Embryonic facial prominence (tissue), 1 donor: ENCODE results near the gene SLC22A23.

Experiments used
- DNase-seq: peaks from one replicate; pipeline ENCODE4 v3.0.0-alpha.2; 2016; ENCODE audit errors: extremely low spot score

Gene SLC22A23

DNA sequence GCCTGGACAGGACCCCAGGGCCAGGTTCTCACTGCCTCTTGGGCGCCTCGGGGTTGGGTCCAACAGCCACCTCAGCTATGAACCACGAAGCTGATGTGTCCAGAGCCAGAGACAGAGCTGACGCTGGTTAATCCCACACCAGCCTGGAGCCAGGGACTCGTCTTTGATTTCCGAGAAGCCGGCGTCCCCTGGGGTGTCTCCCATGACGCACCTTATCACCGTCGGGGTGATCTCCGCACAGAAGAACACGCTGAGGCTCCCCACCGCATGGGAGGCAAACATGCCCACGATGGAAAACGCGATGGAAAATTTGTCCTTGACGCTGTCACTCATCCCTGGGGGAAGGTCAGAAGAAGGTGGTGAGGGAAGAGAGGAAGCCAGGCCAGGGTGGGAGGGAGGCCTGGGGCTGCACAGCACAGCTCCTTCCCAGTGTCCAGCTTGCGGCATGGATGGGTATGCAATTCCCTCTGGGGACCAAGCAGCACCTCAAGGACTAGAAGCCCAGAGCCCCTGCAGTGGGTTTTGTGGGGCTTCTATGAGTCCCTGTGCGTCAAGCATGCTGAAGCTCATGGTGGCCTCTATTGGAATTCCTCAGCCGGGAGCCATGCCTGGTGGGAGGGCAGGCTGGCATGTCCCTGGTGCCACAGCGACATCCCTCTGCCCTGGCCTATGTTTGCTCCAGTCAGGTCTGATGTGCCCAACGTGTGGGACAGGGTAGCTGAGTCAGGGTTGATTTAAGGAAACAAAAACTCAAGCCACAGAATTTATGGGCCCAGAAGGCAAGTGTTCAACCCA lies 173.0 kb downstream of the SLC22A23 start:
- DNase-seq: no peak

DNA sequence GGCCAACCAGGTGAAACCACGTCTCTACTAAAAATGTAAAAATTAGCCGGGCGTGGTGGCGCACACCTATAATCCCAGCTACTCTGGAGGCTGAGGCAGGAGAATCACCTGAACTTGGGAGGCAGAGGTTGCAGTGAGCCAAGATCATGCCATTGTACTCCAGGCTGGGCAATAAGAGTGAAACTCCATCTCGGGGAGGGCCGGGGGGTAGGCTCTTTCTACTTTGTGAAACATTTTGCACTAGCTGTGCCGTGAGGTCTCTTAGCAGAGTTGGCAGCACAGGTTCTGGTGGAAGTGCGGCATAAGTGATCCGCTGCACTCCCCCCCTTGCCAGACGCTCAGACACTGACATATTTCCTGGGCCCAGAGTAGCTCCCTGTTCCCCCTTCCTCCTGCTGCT lies 173.6 kb downstream of the SLC22A23 start:
- DNase-seq: no peak

DNA sequence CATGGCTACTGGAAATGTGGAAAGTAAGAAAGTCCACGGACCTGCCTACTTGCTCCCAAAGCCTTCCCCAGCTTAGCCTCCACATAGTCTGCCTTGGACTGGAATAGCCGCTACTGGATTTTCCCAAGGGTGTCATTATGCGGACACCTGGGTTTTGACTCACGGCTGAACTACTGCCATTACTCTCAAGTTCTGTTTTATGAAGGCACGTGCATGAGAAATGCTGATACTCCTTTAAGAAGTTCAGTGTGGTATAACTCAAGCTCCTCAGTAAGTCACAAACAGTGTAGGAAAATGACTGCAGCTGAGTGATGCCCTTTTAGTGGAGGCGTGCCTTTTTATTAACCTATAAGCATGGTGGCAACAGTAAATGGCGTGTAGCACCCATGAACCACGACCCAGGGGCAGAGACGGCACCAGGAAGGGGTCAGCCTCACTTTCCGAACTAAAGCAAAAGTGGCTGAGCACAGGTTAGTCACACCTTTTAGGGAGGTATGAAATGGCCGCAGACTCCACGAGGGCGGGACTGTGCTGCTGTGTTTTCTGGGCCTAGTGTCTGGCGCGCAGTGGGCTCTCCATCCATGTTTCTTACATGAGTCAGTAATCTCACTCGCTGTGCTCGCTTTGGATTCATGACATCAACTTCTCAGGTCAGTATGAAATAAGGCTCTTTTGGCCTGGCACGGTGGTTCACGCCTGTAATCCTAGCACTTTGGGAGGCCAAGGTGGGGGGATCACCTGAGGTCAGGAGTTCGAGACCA lies 174.2 kb downstream of the SLC22A23 start:
- no peak for DNase-seq

DNA sequence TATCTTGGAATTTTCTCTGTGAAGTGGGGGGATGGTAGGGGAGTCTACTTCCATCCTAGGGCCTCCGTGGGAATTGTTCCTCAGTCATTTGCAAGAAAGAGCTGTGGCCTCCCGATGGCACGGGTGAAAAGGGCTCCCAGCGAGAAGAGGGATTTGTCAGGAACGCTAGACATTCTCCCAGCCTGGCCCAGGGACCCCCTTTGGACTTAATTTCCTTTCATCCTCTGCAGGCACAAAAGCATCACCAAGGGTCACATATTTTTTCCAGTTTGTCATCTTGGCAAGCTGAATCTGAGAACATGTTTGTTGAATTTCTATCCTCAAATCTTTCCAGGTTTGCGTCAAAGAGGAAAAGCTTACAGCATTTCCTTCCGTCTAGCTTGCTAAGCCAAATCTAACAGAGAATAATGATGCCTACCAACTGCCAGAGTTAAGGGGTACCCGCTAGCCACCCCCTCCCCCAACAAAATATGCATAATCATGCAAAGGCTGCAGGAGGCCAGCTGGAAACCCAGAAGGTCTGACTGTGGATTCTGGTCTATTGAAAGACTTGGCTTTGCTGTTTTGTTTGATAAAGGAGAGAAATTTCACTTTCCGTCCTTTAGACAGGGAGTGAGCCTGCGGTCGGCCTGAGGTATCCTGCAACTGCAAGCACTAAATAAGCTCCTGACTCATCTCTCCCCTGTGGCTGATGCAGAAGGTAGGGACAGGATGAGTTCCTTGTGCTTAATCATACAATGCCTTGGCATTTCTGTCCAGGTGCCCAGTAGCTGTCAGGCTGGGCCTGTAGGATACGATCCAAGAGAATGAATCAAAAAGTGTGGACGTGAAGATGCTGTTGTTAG lies 175.0 kb downstream of the SLC22A23 start:
- DNase-seq: peak; percentile 22

DNA sequence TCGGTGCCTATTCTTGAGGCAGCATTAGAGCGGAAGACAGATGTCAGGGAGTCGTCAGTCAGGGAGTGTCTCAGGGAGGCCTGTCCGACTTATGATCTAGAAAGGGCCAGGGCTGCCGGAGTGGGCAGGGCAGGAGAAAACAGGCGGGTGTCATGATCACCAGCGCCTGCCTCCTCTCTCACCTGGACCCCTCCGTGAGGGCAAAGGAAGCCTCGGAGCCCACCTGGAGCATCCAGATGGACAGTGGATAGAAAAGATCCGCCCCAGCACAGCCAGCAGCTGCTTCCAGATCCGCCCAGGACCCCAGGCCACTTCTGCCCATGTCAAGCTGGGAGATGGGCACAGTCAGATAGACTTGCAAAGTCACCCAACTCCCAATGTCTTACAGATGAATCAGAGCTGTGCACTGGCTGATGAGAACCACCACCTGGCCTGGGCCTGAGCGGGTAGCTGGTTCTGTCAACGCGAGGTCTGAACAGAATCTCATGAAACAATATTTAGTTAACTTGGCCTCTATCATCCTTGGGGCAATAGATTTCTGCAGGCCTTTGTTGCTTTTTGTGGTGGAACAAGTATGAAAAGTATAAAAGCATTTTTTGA lies 175.9 kb downstream of the SLC22A23 start:
- no peak for DNase-seq

DNA sequence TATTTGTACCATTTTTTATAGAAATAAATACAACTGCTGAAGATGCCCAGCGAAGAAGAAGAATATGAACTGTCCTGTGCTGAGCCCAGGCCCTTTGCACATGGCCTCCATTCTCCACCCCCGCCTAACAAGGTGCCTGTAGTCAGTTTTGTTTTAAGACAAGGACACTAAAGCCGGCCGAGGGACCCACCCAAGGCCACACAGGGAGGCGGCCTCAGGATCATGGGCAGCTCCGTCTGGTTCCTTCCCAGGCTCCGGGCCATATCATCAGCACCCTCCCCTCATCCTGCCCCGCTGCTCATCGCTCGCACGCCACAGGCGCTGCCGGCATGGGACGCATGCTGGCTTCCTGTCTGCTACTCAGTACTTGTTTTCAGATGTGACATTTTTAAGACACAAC lies 176.8 kb downstream of the SLC22A23 start:
- no peak for DNase-seq

DNA sequence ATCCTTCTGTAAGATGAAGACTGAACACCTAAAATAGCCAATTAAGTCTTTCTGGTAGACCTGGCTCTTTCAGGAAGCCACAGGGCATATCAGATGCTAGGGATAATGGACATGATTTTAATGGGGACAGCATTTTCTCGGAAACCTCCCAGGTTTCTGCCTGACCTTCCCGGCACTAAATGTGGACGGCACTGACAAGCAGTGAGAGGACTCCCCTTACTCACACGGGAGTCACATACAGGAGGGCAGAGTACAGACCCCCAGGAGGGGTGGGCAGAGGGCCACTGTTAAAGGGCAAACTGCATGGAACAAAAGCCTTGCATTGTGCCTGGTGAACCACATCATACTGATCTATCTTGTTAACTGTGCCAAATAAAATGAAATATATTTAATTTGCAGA lies 178.2 kb downstream of the SLC22A23 start:
- DNase-seq: no peak

DNA sequence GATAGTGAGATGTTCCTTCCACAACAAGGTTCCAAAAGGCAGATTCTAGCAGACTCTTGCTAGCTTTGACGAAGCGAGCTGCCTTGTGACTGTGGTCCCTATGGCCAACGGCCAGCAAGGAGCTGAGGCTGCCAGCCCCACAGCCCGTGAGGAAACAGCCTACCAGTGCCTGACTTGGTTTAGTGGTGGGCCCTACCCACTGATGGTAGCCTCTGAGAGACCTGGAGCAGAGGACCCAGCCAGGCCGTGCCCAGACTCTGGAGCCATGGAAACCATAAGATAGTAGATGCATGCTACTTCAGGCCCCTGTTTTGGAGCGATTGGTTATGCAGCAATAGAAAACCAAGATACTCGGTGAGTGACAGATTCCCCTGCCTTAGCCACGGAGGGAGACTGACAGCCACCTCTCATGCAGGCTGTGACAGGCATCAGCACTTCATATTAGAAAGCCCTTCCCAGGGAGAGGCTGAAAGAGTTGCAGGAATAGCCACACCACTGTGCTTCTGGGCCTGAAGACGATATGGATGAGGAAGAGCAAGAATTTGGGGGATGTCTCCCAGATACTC lies 178.9 kb downstream of the SLC22A23 start:
- no peak for DNase-seq

DNA sequence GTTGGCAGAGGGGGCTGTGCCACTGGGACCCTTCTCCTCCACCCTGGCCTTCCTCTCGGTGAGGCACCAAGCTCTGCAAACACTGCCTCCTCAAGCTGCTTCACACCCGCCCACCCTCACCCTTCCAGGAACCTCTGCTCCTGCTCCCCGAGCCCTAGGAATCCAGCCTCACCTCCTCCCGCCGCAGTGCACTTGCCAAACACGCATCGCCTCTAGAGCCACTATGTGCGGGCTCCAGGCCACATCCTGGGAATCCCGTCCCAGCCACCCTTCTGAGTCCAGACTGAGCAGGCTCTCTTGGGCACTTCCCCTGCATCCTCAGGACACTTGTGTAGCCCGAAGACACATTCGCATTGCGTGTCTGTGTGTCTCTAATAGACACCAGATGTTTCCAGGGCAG lies 179.6 kb downstream of the SLC22A23 start:
- DNase-seq: no peak

DNA sequence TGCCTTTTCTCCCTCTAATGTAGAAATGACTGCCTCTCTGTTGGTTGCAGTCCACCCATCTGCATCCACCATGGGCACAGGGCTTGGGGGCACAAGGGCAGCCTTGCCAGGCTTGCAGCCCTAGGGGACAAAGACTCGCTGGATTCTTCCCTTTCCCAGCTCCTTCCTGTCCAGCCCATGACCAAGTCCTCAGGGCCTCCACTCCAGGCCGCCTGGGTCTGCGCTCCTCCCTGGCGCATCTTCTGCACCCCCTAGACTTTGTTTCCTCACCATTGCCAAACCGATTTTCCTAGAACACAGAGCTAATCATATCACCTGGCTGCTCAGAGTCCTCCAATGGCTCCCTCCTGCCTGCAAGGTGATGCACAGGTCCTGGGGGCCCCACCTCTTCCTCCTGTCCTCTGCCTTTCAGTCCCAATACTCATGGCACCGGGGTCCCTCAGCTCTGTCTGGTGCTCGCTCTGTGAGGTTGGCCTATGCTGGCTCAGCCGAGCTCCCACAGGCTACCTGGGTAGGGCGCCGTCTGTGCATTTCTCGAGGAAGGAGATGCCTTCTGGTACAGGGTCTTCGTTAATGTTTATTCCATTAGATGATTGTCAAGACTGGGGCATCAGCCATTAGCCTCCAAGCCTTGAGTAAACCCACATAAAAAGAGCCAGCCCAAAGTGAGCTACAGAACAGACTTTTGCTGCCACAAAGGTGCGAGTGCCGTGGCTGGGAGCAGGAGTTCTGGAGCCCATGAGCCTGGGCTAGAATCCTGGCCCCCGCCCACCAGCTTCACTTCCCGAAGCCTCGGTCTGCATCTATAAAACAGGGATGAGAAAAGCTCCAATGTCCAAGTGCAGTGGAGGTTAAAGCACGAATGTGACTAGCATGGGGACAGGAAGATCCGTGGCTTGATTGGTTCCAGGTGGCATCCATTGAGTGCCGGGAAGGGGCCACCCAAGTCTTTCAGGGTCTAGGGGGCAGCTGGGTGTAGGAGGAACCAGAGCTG lies 180.4 kb downstream of the SLC22A23 start:
- DNase-seq: no peak

DNA sequence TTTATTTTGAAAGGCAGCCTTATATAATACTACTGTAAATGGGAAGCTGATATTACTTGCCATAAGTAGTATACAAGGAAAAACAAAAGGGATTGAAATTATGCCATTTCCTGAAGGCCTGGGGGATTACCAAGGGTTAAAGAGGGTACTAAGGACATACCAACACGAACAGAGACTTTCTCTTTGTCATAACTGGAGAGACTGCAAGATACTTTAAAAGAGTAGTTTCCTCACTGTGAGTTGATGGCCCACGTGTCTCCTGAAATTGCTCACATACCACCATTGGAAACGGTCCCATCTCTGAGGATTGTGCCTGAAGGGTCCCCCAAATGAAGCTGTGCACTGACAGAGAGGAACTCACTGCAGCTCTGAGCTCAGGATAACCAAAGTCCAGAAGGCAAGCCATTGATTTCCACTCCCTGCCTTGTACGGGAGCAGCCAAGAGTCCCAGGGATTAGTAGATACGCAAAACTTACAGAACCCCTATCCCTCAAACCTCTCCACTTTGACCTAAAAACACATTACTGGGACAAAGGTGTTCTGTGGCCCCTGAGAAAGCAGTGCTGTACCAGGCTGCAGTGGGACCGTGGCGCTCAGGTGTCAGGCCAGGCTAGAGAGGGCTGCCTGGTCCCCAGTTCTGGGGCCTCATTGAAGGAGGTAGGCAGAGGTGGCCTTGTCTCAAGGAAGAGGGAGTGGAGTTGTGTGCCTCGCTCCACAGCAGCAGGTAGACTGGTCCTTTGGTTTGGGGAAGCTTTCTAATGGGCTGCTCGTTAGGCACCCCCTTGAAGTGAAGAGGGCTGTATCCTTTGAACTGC lies 182.9 kb downstream of the SLC22A23 start:
- DNase-seq: no peak

DNA sequence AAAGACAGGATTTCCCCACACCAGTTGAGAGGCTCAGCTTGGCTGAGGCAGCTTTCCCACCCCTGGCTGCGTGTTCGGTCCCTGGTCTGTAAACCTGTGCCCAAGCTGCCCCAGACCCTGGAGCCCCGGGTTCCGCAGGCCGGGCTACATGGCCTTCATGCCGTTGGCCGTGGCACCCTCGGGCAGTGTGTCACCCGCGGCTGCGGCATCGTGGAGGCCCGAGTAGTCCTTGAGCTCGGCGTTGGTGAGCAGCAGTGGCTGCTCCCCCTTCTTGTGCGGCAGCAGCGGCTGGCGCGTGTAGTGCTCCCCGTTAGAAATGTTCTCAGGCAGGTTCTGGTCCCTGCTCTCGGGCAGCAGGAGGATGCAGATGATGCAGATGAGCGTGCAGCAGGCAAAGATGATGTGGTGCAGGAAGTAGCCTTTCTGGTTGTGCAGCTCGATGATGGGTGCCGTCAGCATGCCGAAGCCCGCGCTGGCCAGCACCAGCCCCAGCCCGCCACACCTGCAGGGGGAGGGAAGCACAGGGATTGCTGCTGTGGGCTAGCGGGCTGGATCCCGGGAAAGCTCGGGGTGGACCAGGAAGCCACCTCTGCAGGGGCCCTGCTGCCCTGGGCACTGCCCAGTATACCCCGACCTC lies 183.8 kb downstream of the SLC22A23 start:
- DNase-seq: no peak

DNA sequence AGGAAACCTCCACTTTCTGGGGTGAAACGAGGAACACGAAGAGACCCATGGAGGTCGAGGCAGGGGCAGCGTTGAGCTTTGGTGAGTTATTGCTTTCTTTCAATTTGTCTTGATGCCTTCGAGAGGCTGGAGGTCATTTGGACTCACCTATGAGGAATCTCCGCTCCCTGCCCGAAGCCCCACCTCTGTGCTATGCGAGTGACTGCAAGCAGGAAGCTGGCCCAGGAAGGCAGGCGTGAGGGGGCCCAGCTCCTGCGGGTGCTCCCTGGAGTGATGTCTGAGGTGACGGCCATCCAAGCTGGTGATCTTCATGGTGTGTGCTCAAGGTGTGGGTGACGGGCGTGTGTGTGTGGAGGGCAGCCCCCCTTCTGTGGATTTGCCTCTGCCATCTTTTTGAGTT lies 185.1 kb downstream of the SLC22A23 start:
- DNase-seq: no peak

DNA sequence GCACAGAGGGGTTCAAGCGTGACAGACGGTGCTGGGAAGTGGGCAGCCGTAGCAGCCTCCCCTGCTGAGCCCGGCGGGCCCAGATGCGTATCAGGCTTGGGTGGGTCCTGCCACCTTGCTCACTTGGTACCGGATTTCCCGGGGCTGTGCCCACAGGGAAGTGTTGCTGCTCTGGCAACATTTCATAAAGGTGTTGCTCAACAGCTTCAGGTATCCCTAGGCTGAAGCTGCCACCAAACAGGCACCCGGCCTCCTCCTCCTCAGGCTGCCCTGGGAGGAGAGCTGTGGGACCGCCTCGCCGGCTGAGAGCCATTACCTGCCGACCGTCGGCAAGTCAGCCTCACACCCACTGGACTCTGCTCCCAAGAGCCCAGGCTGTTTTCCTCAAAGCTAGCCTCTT lies 186.6 kb downstream of the SLC22A23 start:
- no peak for DNase-seq

DNA sequence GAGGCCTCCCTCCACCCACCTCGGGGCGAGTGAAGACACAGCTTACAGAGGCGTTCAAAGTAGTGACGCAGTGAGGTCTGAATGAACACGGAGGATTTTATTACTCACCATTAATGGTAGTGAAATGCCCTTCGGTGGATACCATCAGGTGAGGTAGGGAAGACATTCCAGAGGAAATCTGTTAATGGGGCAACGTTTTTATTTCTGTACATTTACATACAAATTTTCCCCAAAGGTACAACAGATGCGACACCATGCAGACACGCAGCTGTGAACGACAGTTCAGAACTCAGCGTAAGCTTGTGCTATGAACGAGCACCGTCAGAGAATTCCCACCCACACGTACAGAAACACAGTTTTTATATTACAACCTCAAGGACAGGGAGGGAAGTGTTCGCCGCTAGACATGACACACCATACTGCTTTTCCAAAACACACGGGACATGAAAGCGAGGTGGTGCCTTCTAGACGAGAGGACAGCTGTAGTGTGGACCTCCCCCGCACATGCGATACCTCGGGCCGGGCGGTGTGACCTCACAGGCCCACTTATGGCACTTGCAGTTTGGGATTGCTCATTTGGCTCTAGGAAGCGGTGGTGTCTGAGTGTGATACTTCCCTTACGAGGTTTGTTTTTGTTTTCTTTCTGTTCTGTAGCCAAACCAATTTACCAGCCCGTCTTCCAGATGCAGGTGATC lies 187.4 kb downstream of the SLC22A23 start:
- no peak for DNase-seq

DNA sequence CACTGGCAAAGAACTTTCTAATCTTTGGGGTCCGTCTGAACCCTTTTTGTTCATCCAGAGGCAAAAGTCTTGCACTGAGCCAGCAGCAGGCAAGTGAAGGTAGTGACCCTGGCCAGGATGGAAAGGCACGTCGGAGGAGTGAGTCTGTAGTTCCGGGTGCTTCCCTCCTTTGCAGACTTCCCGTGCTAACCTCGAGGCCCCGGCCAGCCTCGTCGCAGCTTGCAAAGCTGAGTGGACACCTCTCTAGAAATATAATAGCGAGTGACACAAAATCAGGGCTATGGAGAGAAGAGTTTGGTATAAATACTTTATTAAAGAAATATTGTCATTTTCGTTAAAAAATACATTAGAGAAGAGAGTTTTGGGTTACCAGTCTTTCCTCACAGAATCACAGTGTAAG lies 188.2 kb downstream of the SLC22A23 start:
- DNase-seq: no peak

DNA sequence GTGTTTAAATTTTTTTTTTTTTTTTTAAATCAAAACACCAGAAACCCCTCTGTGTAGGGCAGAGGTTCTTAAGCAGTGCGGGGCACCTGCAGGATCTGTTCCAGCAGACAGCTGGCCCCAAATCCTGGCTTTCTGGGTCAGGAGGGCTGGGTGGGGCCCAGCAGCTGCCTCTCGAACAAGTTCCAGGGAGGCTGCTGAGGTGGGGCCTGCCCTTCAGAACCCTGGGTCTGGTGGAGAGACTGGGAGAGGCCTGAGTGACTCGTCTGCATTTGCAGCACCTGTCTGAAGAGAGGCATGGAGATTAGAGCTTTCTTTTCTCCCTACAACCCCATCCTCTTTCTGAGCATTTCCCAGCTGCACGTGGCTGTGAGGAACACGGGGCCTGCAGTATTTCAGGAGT lies 189.7 kb downstream of the SLC22A23 start:
- no peak for DNase-seq

DNA sequence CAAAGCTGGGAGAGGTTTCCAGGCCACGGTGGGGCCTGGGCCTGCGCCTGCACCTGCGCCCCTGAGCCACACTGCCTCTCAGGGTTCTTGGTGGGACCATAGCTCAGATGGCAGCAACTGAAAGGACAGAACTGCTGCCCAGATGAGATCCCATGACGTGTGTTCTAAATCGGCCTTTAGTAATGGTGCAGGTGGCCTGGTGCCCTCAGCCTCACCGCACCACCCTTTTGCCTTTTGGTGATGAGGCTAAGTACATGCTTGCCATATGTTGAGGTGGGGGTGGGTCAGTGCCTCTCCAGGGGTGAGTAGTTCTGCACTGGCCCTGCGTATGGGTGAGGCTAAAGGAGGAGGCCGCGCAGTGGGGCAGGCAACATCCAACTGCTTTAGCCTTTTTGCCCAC lies 190.7 kb downstream of the SLC22A23 start:
- DNase-seq: no peak
